HG03025 (cell line): ENCODE measurements around the gene CD200R1L.
"Not testable (repeated sequence)": the region's sequence is repeated elsewhere in the genome, so short reads cannot be mapped to it uniquely, and the experiment has no call there.

Experiments used
- ATAC-seq: cut with Tn5 transposase; IDR thresholded peaks from one replicate; pipeline ENCODE4 v1.9.1; 2021; ENCODE audit warnings: mild to moderate bottlenecking, moderate library complexity; ENCODE audit not compliant: unreplicated experiment, low FRiP score

CD200R1L gene, protein sequence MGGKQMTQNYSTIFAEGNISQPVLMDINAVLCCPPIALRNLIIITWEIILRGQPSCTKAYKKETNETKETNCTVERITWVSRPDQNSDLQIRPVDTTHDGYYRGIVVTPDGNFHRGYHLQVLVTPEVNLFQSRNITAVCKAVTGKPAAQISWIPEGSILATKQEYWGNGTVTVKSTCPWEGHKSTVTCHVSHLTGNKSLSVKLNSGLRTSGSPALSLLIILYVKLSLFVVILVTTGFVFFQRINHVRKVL

GRCh38 chr3:112846764-112847163 lies at the start of gene CD200R1L:
CD200R1L (minus strand) TSS chr3:112846864; CDS start chr3:112829367, 17,497 bp downstream.
- ATAC-seq, result no peak

DNA sequence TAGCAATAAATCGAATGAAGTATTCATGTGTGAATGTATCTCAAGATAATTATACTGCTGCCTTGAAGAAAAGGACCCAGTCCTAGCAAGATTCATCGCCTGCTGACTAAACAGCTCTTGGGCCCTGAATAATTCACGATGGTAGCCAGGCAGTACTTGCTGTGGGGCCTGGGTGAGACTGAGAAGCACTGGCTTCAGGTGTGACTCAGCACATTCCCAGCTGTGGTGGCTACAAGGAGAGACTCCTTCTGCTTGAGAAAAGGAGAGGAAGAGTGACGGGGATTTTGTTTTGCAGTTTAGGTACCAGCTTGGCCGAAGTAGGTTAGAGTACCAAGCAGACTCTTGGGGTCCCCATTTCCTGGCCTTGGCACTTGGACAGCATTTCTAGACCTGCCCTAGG lies 47.6 kb upstream of the CD200R1L start:
- no peak for ATAC-seq

GRCh38 chr3:112889357-112889756 lies 42.7 kb upstream of the CD200R1L start:
- no peak for ATAC-seq

DNA sequence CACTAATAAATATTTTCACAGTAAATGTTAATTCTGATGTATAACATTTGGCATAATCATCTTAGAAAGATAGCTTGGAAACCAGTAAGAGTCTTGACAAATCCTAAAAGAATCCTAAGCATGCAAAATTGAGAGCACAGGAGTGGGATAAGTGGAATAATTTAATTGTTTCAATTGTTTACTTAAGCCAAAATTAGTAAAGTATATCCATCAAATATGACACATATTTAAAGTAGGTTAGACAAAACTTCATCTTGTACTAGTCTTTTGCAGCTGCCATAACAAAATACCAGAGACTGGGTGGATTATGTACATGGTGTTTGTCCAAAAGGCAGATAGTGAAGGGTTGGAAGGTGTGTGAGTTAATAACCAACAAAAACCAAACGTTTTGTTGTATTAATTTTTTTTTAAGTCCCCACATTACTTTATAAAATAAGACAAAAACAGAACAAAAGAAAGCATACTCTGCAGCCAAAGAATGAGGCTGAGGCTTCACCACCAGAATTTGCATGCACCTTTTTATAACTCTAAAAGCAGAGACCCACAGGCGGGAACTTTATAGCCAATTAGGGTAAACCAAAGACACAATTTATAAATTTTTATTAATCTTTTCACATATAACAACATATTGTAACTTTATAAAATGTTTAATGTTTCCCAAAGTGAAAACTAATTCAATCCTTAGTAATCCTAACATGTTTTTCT lies 41.9 kb upstream of the CD200R1L start:
- ATAC-seq, result no peak

- no peak for ATAC-seq
These were observed 38.1 kb upstream of the CD200R1L start for GRCh38 chr3:112884678-112885290.

GRCh38 chr3:112881891-112882290 lies 35.2 kb upstream of the CD200R1L start:
- no peak for ATAC-seq

- no peak for ATAC-seq
These were observed 28.9 kb upstream of the CD200R1L start for GRCh38 chr3:112875561-112875960.

- ATAC-seq, result no peak
These were observed 28.1 kb upstream of the CD200R1L start for GRCh38 chr3:112874725-112875124.

- ATAC-seq, result no peak
These were observed 27.0 kb upstream of the CD200R1L start for GRCh38 chr3:112873632-112874031.

DNA sequence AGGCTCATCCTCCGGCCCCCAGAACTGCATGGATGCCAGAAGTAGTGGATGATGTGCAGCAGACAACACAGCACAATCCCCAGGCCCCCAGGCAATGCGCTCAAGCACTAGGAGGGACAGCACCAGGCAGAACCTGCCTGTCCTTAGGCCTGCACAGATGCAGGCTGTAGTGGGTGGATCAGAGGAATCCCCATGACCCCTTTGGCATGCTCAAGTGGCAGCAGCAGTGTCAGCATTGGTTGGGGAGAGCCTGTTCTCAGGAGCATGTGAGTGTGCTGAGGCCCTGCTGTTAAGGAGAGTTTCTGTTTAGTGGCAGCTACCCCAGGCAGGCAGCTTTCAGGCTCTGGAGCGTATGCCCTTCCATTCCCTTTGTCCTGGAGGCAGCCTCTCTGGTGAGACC lies 25.1 kb upstream of the CD200R1L start:
- ATAC-seq, result no peak

DNA sequence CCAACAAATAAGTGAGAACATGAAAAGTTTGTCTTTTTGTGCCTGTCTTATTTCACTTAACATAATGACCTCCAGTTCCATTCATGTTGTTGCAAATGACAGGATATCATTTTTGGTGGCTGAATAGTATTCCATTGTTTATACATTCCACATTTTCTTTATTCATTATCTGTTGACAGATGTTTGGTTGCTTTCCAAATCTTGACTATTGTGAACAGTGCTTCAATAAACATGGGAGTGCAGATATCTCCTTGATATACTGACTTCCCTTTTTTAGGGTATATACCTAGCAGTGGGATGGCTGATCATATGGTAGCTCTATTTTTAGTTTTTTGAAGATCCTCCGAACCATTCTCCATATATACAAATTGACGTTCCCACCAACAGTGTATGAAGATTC lies 19.1 kb upstream of the CD200R1L start:
- no peak for ATAC-seq

- no peak for ATAC-seq
These were observed 14.2 kb upstream of the CD200R1L start for GRCh38 chr3:112860898-112861297.

- ATAC-seq, result no peak
These were observed 11.9 kb upstream of the CD200R1L start for GRCh38 chr3:112858410-112859069.

DNA sequence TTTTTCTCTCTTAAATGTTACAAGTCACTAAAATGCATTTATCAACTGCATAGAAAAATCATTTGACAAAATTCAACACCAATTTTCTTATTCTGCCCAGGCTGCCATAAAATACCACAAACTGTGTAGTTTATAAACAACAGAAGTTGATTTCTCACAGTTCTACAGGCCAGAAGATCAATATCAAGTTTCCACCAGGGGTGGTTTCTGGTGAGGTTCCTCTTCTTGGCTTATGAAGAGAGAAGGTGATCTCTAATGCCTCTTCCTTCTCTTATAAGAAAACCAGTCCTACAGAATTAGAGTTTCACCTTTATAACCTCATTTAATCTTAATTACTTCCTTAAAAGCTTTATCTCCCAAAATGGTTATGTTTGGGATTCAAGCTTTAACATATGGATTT lies 10.9 kb upstream of the CD200R1L start:
- no peak for ATAC-seq

GRCh38 chr3:112856537-112856936 lies 9.9 kb upstream of the CD200R1L start:
- no peak for ATAC-seq

DNA sequence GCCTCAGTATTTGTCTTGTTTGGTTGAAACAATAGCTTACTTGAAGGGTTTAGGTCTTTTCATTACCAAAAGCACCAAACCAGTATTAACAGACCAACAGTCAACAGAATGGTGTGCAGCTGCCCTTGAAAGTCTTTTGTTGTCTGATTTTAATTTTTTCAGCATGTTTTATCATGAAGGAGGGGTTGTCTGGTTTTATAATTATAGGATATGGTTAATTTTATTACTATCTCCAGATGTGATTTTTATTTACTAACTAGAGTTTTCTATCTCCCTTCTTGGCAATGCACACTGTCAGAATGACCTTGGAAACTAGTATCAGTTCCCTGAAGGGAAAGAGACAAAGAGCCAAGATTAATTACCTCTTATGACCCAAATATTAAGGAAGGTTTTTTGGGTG lies 9.2 kb upstream of the CD200R1L start:
- ATAC-seq, result no peak

GRCh38 chr3:112855074-112855473 lies 8.4 kb upstream of the CD200R1L start:
- not testable (repeated sequence) for ATAC-seq

- no peak for ATAC-seq
These were observed 1.5 kb upstream of the CD200R1L start for GRCh38 chr3:112848196-112848595.

- no peak for ATAC-seq
These were observed 1.0 kb upstream of the CD200R1L start for GRCh38 chr3:112847692-112848091.

DNA sequence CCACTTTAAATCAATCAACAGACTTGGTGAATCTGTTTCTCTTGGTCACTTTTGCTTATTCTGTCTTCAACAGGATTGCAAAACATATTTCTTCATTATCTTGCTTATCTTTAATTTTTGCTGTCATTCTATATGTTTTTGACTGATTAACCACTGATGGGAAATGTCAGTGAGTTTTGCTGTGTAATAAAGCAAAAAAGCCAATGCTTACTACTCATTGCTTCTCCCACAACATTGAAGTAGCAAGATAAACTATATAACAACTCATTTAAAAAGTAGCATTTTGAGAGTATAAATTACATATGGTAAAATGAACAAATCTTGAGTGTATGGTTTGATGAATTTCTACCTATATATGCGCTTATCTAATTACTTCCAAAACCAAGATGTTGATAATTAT lies 892 bp downstream of the CD200R1L start:
- no peak for ATAC-seq

DNA sequence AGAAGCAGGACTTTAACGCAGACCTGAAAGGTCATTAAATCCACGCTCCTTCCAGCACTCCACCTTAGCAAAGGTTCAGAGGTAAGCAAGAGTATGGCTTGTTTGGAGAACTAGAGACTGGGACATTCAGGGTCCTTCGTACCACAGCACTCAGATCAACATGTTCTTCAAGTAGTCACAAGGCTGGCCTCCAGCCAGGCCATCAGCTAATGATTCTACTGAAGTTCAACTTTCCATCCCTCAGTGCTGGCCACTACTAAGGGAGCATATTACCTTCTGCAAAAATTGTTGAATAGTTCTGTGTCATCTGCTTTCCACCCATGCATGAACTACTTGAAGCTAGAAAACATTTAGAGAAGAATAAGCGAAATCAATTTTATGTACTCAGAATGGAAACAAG lies 17.6 kb downstream of the CD200R1L start:
- ATAC-seq, result no peak
